Transverse colon (tissue), 4 donors: Measurements from ENCODE around the gene CALN1.

Source experiments
- CTCF ChIP-seq, 5 experiments: fragments of 200-600 bp in 3 of 5; fragments of 450-650 bp in 2 of 5; sonication (generic) in 3 of 5; IDR thresholded peaks; 1 replicate in 2 of 5; 2 replicates in 3 of 5; pipeline ENCODE4 v1.5.1; 2016 to 2017; ENCODE audit warnings: antibody characterized with exemption in 5 of 5, inconsistent platforms in 3 of 5, mild to moderate bottlenecking in 2 of 5, moderate library complexity in 1 of 5
- EP300 ChIP-seq: sonication (generic); formaldehyde crosslinking; IDR thresholded peaks from one replicate; pipeline ENCODE4 v1.6.1; 2017; ENCODE audit warnings: antibody characterized with exemption, low read depth
- POLR2A ChIP-seq: fragments of 450-650 bp; IDR thresholded peaks from one replicate; pipeline ENCODE4 v1.6.1; 2016; ENCODE audit warnings: antibody characterized with exemption, mild to moderate bottlenecking, moderate library complexity
- POLR2AphosphoS5 ChIP-seq, 3 donors: sonication (generic); formaldehyde crosslinking; IDR thresholded peaks; one replicate each; pipeline ENCODE4 v1.6.1; 2016; ENCODE audit warnings: antibody characterized with exemption in 3 of 3

DNA sequence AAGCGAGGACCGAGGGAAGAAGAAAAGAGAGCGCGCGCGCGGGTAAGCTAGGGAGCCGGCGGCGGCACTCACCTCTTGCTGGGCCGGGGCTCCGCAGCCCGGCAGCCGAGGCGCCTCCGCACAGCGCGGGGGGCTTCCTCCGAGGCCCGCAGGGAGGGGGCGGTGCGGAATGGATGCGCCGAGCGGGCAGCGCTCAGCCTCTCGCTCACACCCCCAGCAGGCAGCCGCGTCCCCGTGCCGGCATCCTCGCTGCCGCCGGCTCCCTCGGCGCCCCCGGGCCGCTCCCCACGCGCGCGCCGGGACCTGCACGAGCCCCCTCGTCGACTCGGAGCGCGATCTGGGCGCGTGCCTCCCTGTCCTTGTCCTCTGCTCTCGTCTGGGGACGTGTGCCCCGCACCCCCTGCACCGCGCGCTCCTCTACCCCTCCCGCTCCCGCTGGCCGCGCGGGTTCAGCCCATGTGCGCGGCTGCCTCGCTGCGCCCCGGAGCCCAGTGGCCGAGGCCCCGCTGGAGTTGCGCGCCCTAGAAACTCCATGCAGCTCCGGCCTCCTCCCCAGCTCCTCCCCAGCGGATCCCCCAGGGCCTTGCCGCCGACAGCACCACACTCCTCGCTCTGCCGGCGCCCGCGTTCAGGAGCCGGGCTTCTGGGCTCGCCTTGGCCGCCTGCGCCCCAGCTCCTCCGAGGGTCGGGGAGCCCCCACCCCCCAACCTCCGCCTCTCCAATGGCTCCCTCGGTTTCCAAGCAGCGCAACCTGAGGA is 75.3 kb downstream of the CALN1 start:
- TF ChIP-seq CTCF (IDR thresholded peaks at IDR 0.05) (no peak), POLR2AphosphoS5 (IDR thresholded peaks at IDR 0.05) (no peak), POLR2A (no peak), EP300 (no peak)
